Vagina (tissue), 2 donors: Measurements from ENCODE around the gene MTERF4.

Experiments used
- POLR2AphosphoS5 ChIP-seq, 2 donors: sonication (generic); formaldehyde crosslinking; IDR thresholded peaks; one replicate each; pipeline ENCODE4 v1.9.0; 2017; ENCODE audit warnings: antibody characterized with exemption in 2 of 2, mild to moderate bottlenecking in 2 of 2, low read depth in 1 of 2; ENCODE audit not compliant: insufficient read depth in 1 of 2
- TF ChIP-seq, protein P1 (sequence below), 3 experiments: fragments of 450-650 bp in 2 of 3; fragments of 200-600 bp in 1 of 3; sonication (generic) in 1 of 3; IDR thresholded peaks; one replicate each; pipeline ENCODE4 v1.5.1; 2017 to 2019; ENCODE audit warnings: antibody characterized with exemption in 3 of 3, mild to moderate bottlenecking in 2 of 3, moderate library complexity in 2 of 3

DNA sequence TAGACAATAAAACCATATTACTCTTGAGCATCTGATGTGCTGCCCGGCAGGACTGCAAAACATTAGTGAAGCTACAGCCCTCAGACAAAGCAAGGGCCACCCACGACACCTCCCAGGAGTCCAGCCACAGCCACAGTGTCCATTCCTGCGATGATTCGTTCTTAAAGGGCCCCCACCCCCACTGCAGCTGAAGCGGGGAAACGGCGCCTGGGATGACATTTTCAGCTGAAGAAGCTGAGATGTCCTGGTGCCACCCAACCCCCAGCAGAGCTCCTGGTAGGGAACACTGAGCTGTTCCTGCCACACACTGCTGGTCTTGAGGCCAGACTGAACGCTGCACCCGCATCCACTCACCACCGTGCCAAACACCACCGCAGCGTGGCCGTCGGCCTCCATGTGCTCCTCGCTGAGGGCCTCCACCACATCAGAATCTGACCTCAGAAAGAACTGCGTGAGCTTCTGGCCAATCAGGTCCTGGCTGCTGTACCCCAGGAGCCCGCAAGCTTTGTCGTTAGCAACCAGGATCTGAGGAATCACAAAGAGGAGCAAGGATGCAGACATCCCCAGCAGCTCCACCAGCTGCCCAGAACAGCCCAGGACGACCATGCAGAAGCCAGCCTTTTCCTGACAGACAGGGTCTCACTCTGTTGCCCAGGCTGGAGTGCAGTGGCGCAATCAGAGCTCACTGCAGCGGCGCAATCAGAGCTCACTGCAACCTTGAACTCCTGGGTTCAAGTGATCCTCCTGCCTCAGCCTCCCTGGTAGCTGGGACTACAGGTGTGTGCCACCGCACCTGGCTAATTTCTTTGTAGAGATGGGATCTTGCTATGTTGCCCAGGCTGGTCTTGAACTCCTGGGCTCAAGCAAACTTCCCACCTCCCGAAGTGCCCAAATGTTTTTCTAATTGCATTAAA is 37.7 kb upstream of the MTERF4 start:
- TF ChIP-seq, protein P1, sequence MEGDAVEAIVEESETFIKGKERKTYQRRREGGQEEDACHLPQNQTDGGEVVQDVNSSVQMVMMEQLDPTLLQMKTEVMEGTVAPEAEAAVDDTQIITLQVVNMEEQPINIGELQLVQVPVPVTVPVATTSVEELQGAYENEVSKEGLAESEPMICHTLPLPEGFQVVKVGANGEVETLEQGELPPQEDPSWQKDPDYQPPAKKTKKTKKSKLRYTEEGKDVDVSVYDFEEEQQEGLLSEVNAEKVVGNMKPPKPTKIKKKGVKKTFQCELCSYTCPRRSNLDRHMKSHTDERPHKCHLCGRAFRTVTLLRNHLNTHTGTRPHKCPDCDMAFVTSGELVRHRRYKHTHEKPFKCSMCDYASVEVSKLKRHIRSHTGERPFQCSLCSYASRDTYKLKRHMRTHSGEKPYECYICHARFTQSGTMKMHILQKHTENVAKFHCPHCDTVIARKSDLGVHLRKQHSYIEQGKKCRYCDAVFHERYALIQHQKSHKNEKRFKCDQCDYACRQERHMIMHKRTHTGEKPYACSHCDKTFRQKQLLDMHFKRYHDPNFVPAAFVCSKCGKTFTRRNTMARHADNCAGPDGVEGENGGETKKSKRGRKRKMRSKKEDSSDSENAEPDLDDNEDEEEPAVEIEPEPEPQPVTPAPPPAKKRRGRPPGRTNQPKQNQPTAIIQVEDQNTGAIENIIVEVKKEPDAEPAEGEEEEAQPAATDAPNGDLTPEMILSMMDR (IDR thresholded peaks at IDR 0.05) = no peak
- no peak for TF ChIP-seq POLR2AphosphoS5 (IDR thresholded peaks at IDR 0.05; ENCODE audit: insufficient read depth in 1 of 2, low read depth in 1 of 2)
